Loucy (cell line): ENCODE data around the gene SRI.
"Not testable (repeated sequence)": the region's sequence is repeated elsewhere in the genome, so short reads cannot be mapped to it uniquely, and the experiment has no call there.

Experiments used
- H2AFZ ChIP-seq: fragments of 200-600 bp; sonication (generic); 2 replicates; pipeline ENCODE4 v1.6.0; 2016; ENCODE audit warnings: antibody characterized with exemption, mild to moderate bottlenecking, low read length, moderate library complexity
- H3F3A ChIP-seq: fragments of 200-600 bp; 2 replicates; pipeline ENCODE4 v1.6.0; 2016; ENCODE audit warnings: antibody characterized with exemption, low read depth, mild to moderate bottlenecking
- H3K27me3 ChIP-seq: fragments of 200-600 bp; sonication (generic); 2 replicates; pipeline ENCODE4 v1.6.1; 2014; ENCODE audit warnings: low read length, mild to moderate bottlenecking; ENCODE audit not compliant: insufficient read depth, poor library complexity, severe bottlenecking
- H3K36me3 ChIP-seq: fragments of 200-600 bp; sonication (generic); 2 replicates; pipeline ENCODE4 v1.6.1; 2016; ENCODE audit warnings: low read length; ENCODE audit not compliant: insufficient read depth
- H3K4me1 ChIP-seq: fragments of 200-600 bp; sonication (generic); 2 replicates; pipeline ENCODE4 v1.5.1; 2014; ENCODE audit warnings: low read length, mild to moderate bottlenecking; ENCODE audit not compliant: insufficient read depth, poor library complexity, severe bottlenecking
- H3K4me2 ChIP-seq: fragments of 200-600 bp; sonication (generic); 2 replicates; pipeline ENCODE4 v1.6.0; 2014; ENCODE audit warnings: antibody characterized with exemption, low read length, low read depth, mild to moderate bottlenecking; ENCODE audit not compliant: poor library complexity, severe bottlenecking
- H3K4me3 ChIP-seq: fragments of 200-600 bp; sonication (generic); 2 replicates; pipeline ENCODE4 v1.5.1; 2014; ENCODE audit warnings: low read length, mild to moderate bottlenecking, mixed read lengths; ENCODE audit not compliant: poor library complexity, severe bottlenecking
- H3K79me2 ChIP-seq: fragments of 200-600 bp; sonication (generic); 2 replicates; pipeline ENCODE4 v1.6.1; 2014; ENCODE audit warnings: low read length; ENCODE audit not compliant: insufficient read depth
- H3K9ac ChIP-seq: fragments of 200-600 bp; sonication (generic); 2 replicates; pipeline ENCODE4 v1.6.0; 2014; ENCODE audit warnings: mild to moderate bottlenecking, low read depth, low read length, moderate library complexity; ENCODE audit not compliant: poor library complexity, severe bottlenecking
- H3K9me2 ChIP-seq: fragments of 200-600 bp; sonication (generic); replicated peaks from 2 replicates; pipeline ENCODE4 v1.6.1; 2016; ENCODE audit warnings: low read depth, low read length, mixed read lengths
- H3K9me3 ChIP-seq: fragments of 200-600 bp; sonication (generic); 2 replicates; pipeline ENCODE4 v1.6.1; 2014; ENCODE audit warnings: mild to moderate bottlenecking, antibody characterized with exemption, low read length, low read depth; ENCODE audit not compliant: insufficient read depth
- H4K20me1 ChIP-seq: fragments of 200-600 bp; sonication (generic); 2 replicates; pipeline ENCODE4 v1.6.0; 2014; ENCODE audit warnings: antibody characterized with exemption, low read length, mild to moderate bottlenecking; ENCODE audit not compliant: insufficient read depth, poor library complexity, severe bottlenecking
- EZH2phosphoT487 ChIP-seq: fragments of 200-600 bp; IDR thresholded peaks from 2 replicates; pipeline ENCODE4 v1.6.1; 2018; ENCODE audit warnings: antibody characterized with exemption, mild to moderate bottlenecking, moderate library complexity, borderline replicate concordance
- TF ChIP-seq, protein P1 (sequence below): fragments of 200-600 bp; sonication (generic); conservative IDR thresholded peaks from 2 replicates; pipeline ENCODE4 v1.5.1; 2014; ENCODE audit warnings: mild to moderate bottlenecking, antibody characterized with exemption, low read length

SRI gene

DNA sequence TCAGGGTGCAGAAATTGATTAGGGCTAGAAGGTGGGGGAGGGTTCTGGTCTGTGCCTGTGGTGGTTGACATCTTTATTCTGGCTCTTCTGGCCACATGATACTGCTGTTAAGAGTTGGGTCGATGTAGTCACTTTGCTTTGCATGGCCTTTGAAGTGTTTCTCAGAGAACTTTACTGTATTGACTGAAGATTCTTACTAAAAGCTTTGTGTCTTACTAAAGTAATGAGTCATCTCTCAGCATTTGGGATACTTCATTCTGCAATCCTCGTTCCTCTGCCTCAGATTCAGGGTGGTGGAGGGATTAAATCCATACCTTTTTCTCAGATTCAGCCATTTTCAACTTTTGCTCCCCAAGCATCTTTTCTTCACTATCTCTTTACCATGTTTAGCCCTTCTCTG lies 48.2 kb upstream of the SRI start:
- Histone ChIP-seq H3K36me3 (no peaks in the 10 kb centered on the region), H3F3A (no peaks in the 10 kb centered on the region), H3K4me2 (no peak overlapping the region), H3K9me2 (no peaks in the 10 kb centered on the region), H3K4me3 (no peak overlapping the region), H4K20me1 (no peaks in the 10 kb centered on the region), H3K79me2 (no peaks in the 10 kb centered on the region), H2AFZ (no peak overlapping the region), H3K9me3 (no peaks in the 10 kb centered on the region), H3K27me3 (no peaks in the 10 kb centered on the region), H3K4me1 (no peaks in the 10 kb centered on the region), H3K9ac (no peak overlapping the region)
- TF ChIP-seq EZH2phosphoT487, result no peak
- TF ChIP-seq, protein P1, sequence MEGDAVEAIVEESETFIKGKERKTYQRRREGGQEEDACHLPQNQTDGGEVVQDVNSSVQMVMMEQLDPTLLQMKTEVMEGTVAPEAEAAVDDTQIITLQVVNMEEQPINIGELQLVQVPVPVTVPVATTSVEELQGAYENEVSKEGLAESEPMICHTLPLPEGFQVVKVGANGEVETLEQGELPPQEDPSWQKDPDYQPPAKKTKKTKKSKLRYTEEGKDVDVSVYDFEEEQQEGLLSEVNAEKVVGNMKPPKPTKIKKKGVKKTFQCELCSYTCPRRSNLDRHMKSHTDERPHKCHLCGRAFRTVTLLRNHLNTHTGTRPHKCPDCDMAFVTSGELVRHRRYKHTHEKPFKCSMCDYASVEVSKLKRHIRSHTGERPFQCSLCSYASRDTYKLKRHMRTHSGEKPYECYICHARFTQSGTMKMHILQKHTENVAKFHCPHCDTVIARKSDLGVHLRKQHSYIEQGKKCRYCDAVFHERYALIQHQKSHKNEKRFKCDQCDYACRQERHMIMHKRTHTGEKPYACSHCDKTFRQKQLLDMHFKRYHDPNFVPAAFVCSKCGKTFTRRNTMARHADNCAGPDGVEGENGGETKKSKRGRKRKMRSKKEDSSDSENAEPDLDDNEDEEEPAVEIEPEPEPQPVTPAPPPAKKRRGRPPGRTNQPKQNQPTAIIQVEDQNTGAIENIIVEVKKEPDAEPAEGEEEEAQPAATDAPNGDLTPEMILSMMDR, result no peak

DNA sequence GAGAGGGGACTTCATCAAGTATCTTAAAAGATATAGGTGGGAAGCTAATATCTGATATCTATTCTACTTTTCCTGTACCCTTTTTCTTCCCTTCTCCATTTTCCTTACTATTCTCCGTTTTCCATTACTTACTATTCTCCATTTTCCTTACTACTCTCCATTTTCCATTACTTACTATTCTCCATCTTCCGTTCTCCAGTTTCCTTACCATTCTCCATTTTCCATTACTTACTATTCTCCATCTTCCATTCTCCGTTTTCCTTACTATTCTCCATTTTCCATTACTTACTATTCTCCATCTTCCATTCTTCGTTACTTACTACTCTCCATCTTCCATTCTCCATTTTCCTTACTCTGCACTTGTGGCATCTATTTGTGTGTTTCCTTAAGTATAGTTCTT lies 47.6 kb upstream of the SRI start:
- Histone ChIP-seq H3K4me3 (no peak overlapping the region), H2AFZ (no peak overlapping the region), H3K4me1 (no peaks in the 10 kb centered on the region), H3K9me3 (no peaks in the 10 kb centered on the region), H4K20me1 (no peaks in the 10 kb centered on the region), H3K27me3 (no peaks in the 10 kb centered on the region), H3K79me2 (no peaks in the 10 kb centered on the region), H3K36me3 (no peaks in the 10 kb centered on the region), H3K9ac (no peak overlapping the region), H3K4me2 (no peak overlapping the region), H3K9me2 (no peaks in the 10 kb centered on the region), H3F3A (no peaks in the 10 kb centered on the region)
- TF ChIP-seq EZH2phosphoT487, result no peak
- TF ChIP-seq, protein P1, result no peak

DNA sequence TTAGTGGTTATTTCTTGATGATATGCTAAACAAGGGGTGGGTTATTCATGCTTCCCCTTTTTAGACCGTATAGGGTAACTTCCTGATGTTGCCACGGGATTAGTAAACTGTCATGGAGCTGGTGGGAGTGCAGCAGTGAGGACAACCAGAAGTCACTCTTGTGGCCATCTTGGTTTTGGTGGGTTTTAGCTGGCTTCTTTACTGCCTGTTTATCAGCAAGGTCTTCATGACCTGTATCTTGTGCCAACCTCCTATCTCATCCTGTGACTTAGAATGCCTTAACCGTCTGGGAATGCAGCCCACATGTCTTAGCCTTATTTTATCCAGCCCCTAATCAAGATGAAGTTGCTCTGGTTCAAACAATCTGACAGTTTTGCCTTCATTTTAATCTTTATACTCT lies 45.1 kb upstream of the SRI start:
- not testable (repeated sequence) for H3K4me3 ChIP-seq, H3K9me2 ChIP-seq, H4K20me1 ChIP-seq, H3K36me3 ChIP-seq, H3K9me3 ChIP-seq, H3F3A ChIP-seq, H3K4me2 ChIP-seq, H3K9ac ChIP-seq, H3K4me1 ChIP-seq, H2AFZ ChIP-seq, H3K27me3 ChIP-seq, H3K79me2 ChIP-seq

DNA sequence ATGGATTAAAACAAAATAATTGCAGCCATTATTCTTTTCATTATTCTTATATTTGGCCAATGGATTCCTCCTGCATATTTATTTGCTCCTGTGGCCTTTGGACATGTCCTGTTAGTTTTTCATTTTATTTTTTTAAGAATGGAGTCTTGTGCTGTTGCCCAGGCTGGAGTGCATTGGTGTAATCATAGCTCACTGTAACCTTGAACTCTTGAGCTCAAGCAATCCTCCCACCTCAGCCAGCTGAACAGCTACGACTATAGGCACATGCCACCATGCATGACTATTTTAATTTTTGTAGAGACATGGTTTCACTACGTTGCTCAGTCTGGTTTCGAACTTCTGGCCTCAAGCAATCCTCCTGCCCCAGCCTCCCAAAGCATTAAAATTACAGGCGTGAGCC lies 42.7 kb upstream of the SRI start:
- H4K20me1 ChIP-seq, result no peaks in the 10 kb centered on the region
- H3K9me3 ChIP-seq, result no peaks in the 10 kb centered on the region
- no peaks in the 10 kb centered on the region for H3K36me3 ChIP-seq

More for the DNA sequence above, 42.7 kb upstream of the SRI start:
- Histone ChIP-seq H3K9ac (no peak overlapping the region), H2AFZ (no peak overlapping the region), H3K9me2 (no peaks in the 10 kb centered on the region), H3K79me2 (no peaks in the 10 kb centered on the region), H3K4me3 (no peak overlapping the region), H3K4me1 (no peaks in the 10 kb centered on the region), H3K4me2 (no peak overlapping the region), H3F3A (no peaks in the 10 kb centered on the region), H3K27me3 (no peaks in the 10 kb centered on the region)
- no peak for TF ChIP-seq EZH2phosphoT487
- TF ChIP-seq, protein P1, result no peak
